ENCODE data around the gene ZNF24. TPM values are rescaled to one million over a fixed set of nuclear protein-coding genes. Genes with fewer than 3 reads are reported as not detected.

Gene ZNF24
- total RNA-seq, 1 donor from 2014 or later = 11.5 TPM

GRCh38 chr18:35291166-35291565, 53.1 kb downstream of the ZNF24 start:
- H3K9me3 ChIP-seq = no peaks in the 10 kb centered on the region
- TF ChIP-seq, protein P1, sequence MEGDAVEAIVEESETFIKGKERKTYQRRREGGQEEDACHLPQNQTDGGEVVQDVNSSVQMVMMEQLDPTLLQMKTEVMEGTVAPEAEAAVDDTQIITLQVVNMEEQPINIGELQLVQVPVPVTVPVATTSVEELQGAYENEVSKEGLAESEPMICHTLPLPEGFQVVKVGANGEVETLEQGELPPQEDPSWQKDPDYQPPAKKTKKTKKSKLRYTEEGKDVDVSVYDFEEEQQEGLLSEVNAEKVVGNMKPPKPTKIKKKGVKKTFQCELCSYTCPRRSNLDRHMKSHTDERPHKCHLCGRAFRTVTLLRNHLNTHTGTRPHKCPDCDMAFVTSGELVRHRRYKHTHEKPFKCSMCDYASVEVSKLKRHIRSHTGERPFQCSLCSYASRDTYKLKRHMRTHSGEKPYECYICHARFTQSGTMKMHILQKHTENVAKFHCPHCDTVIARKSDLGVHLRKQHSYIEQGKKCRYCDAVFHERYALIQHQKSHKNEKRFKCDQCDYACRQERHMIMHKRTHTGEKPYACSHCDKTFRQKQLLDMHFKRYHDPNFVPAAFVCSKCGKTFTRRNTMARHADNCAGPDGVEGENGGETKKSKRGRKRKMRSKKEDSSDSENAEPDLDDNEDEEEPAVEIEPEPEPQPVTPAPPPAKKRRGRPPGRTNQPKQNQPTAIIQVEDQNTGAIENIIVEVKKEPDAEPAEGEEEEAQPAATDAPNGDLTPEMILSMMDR (IDR thresholded peaks at IDR 0.05) = no peak
- H3K27me3 ChIP-seq = no peaks in the 10 kb centered on the region
- peaks cover 3 to 16% of the 10 kb centered on the region in 2 donors for H3K36me3 ChIP-seq
- H3K4me1 ChIP-seq = peaks cover 3 to 11% of the 10 kb centered on the region in 2 donors
- no peak for DNase-seq (ENCODE audit: low spot score in 2 of 2)
- H3K27ac ChIP-seq = no peak overlapping the region
- H3K4me3 ChIP-seq = peak overlapping the region; percentile 73 to 86
- intact Hi-C loops (cut with DNase I) = loop anchor here (2.0 to 5.0 kb wide), 2 partner anchors 206 to 682 kb away; partner anchors contain the start of genes INO80C and RMP24

DNA sequence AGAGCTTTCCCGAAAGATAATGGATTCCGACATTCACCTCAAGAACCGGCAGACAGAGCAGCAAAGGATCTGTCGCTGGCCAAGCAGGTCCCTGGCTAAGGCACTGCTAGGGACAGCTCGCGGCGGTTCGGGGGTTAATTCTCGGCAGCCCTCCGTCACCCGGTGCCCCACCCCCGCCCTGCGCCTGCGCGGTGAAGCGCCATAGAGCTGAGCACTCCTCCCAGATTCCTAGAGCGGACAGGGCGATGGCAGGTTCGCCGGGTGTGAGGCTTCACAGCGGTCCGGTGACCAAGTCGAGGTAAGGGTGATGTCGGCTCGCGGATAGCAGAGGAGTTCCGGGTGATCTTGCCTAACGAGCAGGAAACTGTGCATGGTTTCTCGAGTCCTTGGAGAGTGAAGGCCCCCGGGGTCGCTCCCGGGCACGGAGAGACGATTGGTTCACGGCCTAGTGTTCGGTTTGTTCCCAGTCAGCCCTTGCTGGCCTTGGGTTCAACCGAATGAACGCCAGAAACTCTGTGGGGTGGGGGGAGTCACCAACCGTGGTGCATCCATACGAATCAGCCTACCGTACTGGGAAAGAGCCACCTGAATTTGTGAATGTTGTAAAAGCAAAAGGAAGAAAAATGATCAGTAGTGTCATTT, 54.0 kb downstream of the ZNF24 start, which contains the start of gene ZSCAN30:
TSS of gene ZSCAN30 (minus strand) at position 136 of the 642 bp plus-strand sequence. CDS start 25,877 bp downstream, outside the sequence.
- intact Hi-C loops (cut with DNase I) = loop anchor here (1.0 to 5.0 kb wide), 5 partner anchors 23 to 683 kb away; partner anchors contain the start of genes INO80C, RMP24, ZNF24 and ZNF397

GRCh38 chr18:35289727-35290093, 54.5 kb downstream of the ZNF24 start:
- H3K4me1 ChIP-seq = peaks cover 3 to 11% of the 10 kb centered on the region in 2 donors
- TF ChIP-seq, protein P1 (IDR thresholded peaks at IDR 0.05) = no peak
- intact Hi-C loops (cut with DNase I) = loop anchor here (1.0 to 5.0 kb wide), 5 partner anchors 22 to 683 kb away; partner anchors contain the start of genes INO80C, RMP24, ZNF24 and ZNF397
- peak overlapping the region; percentile 73 to 86 for H3K4me3 ChIP-seq
- peaks cover 0 to 5% of the 10 kb centered on the region in 2 donors for H3K9me3 ChIP-seq
- H3K36me3 ChIP-seq = peaks cover 2 to 10% of the 10 kb centered on the region in 2 donors
- no peak for DNase-seq (ENCODE audit: low spot score in 2 of 2)
- no peaks in the 10 kb centered on the region for H3K27me3 ChIP-seq
- H3K27ac ChIP-seq = peak overlapping the region; percentile 82 to 86

More for the DNA sequence above, 54.0 kb downstream of the ZNF24 start, which contains the start of gene ZSCAN30:
- Histone ChIP-seq H3K27ac (peak within 1 kb of the TSS; percentile 82 to 86), H3K27me3 (no peaks in the 10 kb centered on the region), H3K36me3 (peaks cover 3 to 12% of the 10 kb centered on the region in 2 donors), H3K4me1 (peaks cover 3 to 11% of the 10 kb centered on the region in 2 donors), H3K4me3 (peak within 1 kb of the TSS; percentile 73 to 86), H3K9me3 (peaks cover 0 to 5% of the 10 kb centered on the region in 2 donors)
- TF ChIP-seq, protein P1 (IDR thresholded peaks at IDR 0.05) = no peak
- peak; percentile 79 to 97 for DNase-seq (ENCODE audit: low spot score in 2 of 2)

DNA sequence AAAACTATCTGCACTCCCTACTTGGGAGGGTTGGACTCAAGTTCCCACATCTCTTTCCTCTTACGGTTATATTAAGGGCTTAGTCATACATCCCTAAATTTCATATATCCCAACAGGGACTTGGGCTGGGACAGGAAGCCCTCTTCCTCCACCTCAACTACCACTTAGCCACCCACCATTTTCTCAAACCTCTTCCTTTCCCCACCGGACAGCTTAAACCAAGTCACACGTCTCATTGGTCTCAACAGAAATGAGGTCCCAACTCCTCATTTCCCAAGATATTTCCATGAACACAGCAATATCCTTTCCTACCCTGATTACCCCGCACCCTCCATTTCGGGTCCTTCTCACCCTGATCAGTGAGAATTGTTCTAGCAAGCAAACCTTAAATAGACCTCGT, 54.9 kb downstream of the ZNF24 start:
- TF ChIP-seq, protein P1 (IDR thresholded peaks at IDR 0.05) = no peak
- Histone ChIP-seq H3K4me3 (peak overlapping the region; percentile 73 to 86), H3K36me3 (peaks cover 3 to 13% of the 10 kb centered on the region in 2 donors), H3K27me3 (no peaks in the 10 kb centered on the region), H3K4me1 (peaks cover 3 to 11% of the 10 kb centered on the region in 2 donors), H3K27ac (peak overlapping the region; percentile 82 to 86), H3K9me3 (peaks cover 0 to 5% of the 10 kb centered on the region in 2 donors)
- intact Hi-C loops (cut with DNase I) = no loop called here
- no peak for DNase-seq (ENCODE audit: low spot score in 2 of 2)

DNA sequence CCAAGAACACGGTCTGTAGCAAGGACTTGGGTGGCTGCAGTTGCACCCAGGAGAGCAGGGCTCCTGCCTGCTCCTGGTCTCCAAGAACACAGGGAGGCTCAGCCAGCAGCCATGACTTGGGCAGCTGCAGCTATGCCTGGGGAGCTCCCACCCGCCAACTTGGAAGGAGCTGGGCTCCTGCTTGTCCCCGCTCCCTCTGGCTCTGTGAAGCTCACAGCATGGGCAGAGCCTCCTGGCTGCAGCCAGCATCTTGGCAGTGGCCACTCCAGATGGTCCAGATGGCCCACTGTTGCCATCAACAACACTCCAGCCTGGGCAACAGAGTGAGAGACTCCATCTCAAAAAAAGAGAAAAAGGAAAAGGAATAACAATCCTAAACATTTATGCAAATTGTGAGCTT, 59.4 kb downstream of the ZNF24 start:
- Histone ChIP-seq H3K36me3 (peaks cover 3 to 19% of the 10 kb centered on the region in 2 donors), H3K9me3 (peaks cover 0 to 5% of the 10 kb centered on the region in 2 donors), H3K4me3 (no peak overlapping the region), H3K27ac (no peak overlapping the region), H3K4me1 (no peaks in the 10 kb centered on the region), H3K27me3 (no peaks in the 10 kb centered on the region)
- TF ChIP-seq, protein P1 (IDR thresholded peaks at IDR 0.05) = no peak
- intact Hi-C loops (cut with DNase I) = no loop called here
- DNase-seq (ENCODE audit: low spot score in 2 of 2) = no peak
